Mammary epithelial cell (primary cell): ENCODE results near the gene PRM1.

Experiments
- EZH2 ChIP-seq: IDR thresholded peaks from 2 replicates; pipeline ENCODE4 v1.6.1; 2012; ENCODE audit warnings: low read length, inconsistent platforms, borderline replicate concordance
- TF ChIP-seq, protein P1 (sequence below), 2 donors: IDR thresholded peaks in 1 of 2; conservative IDR thresholded peaks in 1 of 2; 2 replicates each; pipeline ENCODE4 v1.5.1; 2011 to 2012; ENCODE audit warnings: inconsistent platforms in 2 of 2, low read length in 2 of 2, mild to moderate bottlenecking in 2 of 2, control low read depth in 1 of 2, low read depth in 1 of 2; ENCODE audit not compliant: insufficient read depth in 1 of 2; ENCODE audit errors: extremely low read depth in 1 of 2

DNA sequence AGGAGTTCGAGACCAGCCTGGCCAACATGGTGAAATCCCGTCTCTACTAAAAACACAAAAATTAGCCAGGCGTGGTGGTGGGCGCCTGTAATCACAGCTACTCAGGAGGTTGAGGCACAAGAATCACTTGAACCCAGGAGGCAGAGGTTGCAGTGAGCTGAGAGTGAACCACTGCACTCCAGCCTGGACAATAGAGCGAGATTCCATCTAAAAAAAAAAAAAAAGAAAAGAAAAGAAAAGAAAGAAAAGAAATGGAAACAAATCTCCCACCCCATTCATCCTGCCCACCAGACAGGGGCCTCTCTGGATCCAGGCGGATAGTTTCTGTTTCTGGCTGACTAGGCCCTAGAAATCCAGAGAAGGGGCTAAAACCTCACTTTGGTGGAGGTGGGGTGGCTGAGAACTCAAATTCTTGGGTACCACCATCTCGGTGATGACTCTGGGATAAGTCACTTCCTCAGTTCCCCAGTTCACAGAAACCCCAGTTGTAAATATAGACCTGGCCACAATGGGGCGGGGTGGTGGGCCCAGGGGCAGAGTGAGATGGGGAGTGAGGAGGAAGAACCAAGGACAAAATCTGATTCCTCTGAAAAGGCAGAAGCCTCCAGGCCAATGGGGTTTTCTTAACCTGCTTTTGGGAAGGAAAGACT is 47.3 kb downstream of the PRM1 start:
- TF ChIP-seq EZH2, result no peak
- TF ChIP-seq, protein P1, sequence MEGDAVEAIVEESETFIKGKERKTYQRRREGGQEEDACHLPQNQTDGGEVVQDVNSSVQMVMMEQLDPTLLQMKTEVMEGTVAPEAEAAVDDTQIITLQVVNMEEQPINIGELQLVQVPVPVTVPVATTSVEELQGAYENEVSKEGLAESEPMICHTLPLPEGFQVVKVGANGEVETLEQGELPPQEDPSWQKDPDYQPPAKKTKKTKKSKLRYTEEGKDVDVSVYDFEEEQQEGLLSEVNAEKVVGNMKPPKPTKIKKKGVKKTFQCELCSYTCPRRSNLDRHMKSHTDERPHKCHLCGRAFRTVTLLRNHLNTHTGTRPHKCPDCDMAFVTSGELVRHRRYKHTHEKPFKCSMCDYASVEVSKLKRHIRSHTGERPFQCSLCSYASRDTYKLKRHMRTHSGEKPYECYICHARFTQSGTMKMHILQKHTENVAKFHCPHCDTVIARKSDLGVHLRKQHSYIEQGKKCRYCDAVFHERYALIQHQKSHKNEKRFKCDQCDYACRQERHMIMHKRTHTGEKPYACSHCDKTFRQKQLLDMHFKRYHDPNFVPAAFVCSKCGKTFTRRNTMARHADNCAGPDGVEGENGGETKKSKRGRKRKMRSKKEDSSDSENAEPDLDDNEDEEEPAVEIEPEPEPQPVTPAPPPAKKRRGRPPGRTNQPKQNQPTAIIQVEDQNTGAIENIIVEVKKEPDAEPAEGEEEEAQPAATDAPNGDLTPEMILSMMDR (conservative IDR thresholded peaks at IDR 0.05 in 1 of 2, IDR thresholded peaks at IDR 0.05 in 1 of 2; ENCODE audit: extremely low read depth in 1 of 2, insufficient read depth in 1 of 2, low read depth in 1 of 2, low read length in 2 of 2), result no peak
